Activated T-cell treated with anti-CD3 and anti-CD28 coated beads for 1 hour (primary cell): ENCODE measurements around the gene ALKBH8.
"Not testable (repeated sequence)": the region's sequence is repeated elsewhere in the genome, so short reads cannot be mapped to it uniquely, and the experiment has no call there.

Source experiments
- DNase-seq: peaks from one replicate; pipeline ENCODE4 v3.0.0-alpha.2; 2020; ENCODE audit warnings: low read depth

ALKBH8 gene

DNA sequence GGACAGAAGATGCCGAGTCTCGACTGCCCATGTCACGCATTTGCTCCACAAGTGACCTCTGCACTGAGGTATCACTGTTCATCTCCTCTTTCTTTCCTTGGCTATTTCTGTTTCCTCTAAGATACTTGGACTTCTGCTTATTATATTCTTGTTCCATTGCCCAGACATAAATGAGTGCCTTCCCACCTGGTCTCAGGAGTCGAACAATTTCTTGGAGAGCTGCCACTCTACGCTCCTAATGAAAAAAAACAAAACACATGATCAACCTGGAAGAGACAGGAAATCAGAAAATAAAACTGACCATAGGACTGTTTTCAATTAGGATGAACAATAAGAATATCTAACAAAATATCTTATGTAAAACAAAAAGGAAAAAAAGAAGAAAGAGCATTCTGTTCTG, 60.6 kb downstream of the ALKBH8 start:
- DNase-seq: no peak

GRCh38 chr11:107501713-107502112, 63.8 kb downstream of the ALKBH8 start:
- DNase-seq: no peak

DNA sequence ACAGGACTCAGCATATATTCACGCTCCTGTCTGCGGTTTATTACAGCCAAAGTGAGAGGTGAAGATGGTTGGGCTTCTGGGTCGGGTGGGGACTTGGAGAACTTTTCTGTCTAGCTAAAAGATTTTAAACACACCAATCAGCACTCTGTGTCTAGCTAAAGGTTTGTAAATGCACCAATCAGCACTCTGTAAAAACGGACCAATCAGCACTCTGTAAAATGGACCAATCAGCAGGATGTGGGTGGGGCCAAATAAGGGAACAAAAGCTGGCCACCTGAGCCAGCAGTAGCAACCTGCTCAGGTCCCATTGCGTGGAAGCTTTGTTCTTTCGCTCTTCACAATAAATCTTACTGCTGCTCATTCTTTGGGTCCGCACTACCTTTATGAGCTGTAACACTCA, 68.2 kb downstream of the ALKBH8 start:
- not testable (repeated sequence) for DNase-seq

DNA sequence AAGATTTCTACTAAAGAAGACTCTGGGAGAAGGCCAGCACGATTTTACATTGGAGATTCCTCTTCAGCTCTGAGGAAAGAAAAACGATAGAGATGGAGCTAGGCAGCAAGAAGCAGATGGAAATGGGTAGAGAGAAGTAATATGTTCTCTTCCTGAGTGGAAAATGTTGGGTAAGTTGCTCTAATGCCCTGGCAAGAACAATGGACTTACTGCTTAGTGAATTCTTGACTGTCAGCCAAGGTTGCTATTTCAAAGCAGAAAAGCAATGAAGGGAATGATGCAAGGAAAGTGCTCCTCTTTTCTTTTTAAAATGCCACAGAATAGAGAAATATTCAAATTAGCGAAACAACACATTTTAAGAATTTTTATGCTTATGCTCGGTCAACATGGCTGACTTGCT, 69.5 kb downstream of the ALKBH8 start:
- no peak for DNase-seq

- DNase-seq: no peak
Measured at GRCh38 chr11:107494055-107494454, 71.5 kb downstream of the ALKBH8 start.

GRCh38 chr11:107493117-107493516, 72.4 kb downstream of the ALKBH8 start:
- DNase-seq: no peak

GRCh38 chr11:107490836-107491235, 74.7 kb downstream of the ALKBH8 start:
- DNase-seq: no peak

DNA sequence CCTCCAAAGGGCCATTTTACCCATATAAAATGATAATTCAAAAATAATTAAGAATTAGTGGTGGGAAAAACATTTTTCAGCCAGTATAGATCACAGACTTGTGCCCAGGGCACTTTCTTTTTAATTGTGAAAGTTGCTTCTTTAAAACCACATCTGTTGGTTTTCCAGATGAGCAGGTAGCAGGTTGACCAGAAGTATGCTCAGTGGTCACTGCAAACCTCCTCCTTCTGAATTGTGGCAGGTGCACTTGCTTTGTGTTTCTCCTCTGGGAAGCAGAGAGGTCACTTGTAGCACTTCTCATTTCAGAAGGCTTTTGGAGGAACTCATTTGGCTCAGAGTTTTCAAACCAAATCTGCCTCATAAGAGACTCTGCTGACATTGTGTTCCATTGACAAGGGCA, 83.3 kb downstream of the ALKBH8 start:
- no peak for DNase-seq

DNA sequence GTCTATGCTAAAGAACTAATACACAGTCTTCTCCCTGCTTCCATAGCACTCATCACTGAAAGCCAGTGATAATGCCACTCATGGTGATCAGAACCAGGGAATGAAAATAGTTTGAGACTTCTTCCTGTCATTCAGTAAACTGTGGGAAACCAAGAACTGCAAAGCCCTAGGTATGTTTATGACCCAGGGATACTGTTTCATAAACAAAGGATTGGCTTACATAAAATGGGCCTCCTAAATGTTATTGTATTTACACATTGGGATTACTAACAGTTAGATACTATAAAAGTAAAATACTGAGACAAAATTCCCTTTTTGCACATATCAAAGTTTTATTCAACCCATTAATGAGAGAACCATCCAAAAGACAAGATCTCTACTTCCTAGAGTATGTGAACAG, 86.6 kb downstream of the ALKBH8 start:
- DNase-seq: no peak

- DNase-seq: no peak
Measured at GRCh38 chr11:107477820-107478219, 87.7 kb downstream of the ALKBH8 start.

DNA sequence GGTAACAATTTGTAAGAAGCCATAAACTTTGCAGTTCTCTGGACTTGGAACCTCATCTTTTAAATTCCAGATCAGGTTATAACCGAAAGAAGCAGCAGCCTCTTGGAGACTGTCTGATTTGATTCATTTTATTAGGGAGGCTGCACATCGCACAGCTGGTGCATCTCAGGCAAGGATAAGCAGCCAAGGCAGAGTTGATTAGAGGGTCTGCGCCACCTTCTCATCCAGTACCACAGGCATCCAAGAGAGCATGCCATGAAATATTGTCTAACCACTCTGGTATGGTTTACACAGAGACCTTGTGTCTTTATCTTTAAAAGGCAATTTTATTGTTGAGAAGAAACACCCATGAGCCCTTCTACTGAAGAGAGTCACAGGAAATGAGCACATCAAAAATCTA, 91.7 kb downstream of the ALKBH8 start:
- DNase-seq: no peak

GRCh38 chr11:107472966-107473365, 92.6 kb downstream of the ALKBH8 start:
- DNase-seq: no peak

DNA sequence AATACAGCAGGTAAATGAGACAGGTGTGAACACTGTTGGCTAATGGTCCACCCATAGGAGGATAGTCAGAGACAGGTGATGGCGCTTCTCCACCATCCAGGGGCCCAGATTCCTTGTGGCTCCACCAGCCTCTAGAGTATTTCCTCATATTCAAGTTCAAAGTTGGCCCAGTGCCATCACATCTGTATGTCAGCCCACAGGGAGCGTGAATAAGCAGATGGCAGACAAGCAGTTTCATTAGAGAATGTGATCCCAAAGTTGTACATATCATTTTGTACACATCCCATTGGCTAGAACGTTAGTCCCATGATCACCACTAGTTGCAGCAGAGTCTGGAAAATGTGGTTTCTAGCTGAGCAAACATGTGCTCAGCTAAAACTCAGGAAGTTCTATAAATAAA, 96.9 kb downstream of the ALKBH8 start:
- no peak for DNase-seq

- no peak for DNase-seq
Measured at GRCh38 chr11:107467696-107468095, 97.8 kb downstream of the ALKBH8 start.

GRCh38 chr11:107466275-107466866, 99.2 kb downstream of the ALKBH8 start:
- DNase-seq: not testable (repeated sequence)

GRCh38 chr11:107457558-107458271, 107.8 kb downstream of the ALKBH8 start, which contains the start of gene CWF19L2:
Gene CWF19L2 (minus strand): TSS chr11:107457825. CDS start chr11:107457816, 9 bp downstream.
- DNase-seq: peak; percentile 81

GRCh38 chr11:107457205-107457557, 108.4 kb downstream of the ALKBH8 start:
- DNase-seq: no peak

DNA sequence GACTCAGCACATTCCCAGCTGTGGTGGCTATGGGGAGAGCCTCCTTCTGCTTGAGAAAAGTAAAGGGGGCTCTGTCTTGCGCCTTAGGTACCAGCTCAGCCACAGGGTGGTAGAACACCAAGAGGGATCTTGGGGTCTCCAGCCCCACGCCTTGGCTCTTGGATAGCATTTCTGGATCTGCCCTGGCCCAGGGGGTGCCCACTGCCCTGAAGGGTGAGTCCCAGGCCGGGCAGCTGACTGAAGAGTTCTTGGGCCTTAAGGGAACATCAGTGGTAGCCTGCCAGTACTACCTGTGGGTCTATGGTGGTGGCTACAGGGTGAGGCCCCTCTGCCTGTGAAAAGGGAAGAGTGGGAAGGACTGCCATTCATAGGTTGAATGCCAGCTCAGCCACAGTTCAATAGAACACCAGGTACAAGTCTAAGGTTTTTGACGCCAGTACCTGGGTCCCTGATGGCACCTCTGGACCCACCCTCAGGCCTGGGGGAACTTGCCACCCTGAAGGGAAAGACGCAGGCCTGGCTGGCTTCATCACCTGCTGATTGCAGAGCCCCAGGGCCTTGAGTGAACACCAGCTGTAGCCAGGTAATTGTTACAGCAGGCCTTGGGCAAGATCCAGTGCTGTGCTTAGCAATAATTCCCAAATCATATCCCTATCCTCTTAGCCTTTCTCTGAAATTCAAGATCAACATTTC, 111.8 kb downstream of the ALKBH8 start:
- DNase-seq: no peak
